GM19467 (cell line): ENCODE measurements around the gene MVD.
"Not testable (repeated sequence)": the region's sequence is repeated elsewhere in the genome, so short reads cannot be mapped to it uniquely, and the experiment has no call there.

Experiments used
- ATAC-seq: cut with Tn5 transposase; IDR thresholded peaks from one replicate; pipeline ENCODE4 v1.9.1; 2021; ENCODE audit warnings: mild to moderate bottlenecking, moderate library complexity; ENCODE audit not compliant: unreplicated experiment

Gene MVD

DNA sequence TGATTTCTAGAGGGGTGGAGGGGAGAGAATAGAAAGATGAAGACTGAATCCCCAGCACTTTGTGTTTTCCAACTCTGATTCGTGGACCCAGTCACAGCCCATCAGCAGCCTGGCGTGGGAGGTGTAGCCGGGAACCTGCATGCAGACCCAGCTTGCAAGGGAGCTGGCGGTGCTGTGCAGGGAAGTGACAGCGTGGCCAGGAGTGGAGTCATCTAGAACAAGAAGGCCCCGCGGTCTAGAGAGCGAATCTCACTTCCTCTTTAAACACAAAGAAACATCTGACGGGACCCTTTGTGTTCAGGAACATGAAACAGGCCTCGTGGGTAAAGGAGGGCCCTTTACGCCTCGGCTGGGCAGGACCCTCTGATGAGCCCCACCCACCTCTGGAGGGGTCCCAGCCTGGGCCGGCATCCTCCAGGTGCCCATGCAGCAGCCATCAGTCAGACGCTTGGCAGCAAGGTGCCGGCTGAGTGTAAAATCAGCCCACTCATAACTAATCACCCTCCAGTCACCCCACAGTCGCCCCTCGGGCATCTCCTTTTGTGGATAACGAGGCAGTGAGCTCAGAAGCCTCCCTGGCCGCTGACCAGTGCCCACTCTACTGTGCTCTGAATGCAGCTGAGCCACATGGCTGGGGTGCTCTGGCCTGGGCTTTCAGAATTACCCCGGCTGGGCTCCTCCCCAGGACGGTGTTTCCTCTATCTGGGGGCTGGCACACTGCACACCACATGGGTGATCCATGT is 19.0 kb upstream of the MVD start:
- peak; percentile 60 for ATAC-seq

DNA sequence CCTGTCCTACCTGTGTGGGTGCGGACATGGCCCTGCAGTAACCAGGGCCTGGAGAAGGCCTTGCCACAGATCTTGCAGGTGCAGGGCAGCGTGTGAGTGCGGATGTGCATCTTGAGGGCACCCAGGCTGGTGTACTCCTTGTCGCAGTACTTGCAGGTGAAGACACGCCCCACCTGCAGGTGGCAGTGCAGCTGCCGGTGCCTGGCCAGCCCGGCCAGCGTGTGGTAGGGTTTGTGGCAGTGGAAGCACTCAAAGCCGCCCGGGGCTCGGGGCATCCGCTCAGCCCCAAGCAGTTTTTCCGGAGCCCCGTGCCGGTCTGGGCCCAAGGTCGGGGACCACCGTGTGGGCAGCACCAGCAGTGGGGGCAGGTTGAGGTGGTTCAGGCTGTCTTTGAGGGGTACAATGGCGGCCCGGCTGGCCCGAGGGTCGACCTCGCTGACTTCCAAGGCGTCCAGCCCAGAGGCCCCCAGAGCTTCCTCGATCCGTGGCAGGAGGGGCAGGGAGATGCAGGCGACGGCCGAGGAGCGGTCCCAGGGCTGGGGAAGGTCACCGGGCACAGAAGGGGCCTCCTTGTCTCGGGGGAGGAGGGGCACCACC is 18.3 kb upstream of the MVD start:
- peak; percentile 2 for ATAC-seq

DNA sequence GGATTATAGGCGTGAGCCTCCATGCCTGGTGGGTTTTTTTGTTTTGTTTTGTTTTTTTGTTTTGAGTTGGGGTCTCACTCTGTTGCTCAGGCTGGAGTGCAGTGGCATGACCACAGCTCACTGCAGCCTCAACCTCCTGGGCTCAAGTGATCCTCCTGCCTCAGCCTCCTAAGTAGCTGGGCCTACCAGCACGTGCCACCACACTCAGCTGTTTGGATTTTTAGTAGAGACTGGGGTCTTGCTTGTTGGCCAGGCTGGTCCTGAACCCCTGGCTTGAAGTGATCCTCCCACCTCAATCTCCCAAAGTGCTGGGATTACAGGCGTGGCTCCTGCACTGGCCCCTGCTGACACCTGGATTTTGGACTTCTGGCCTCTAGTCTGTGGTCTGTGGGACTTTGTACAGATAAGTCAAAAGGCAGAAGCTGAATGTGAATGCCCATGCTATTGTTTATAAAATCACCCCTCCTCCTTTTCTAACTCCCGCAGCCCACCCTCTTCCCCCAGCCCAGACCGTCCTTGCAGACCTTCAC is 17.7 kb upstream of the MVD start:
- ATAC-seq = no peak

DNA sequence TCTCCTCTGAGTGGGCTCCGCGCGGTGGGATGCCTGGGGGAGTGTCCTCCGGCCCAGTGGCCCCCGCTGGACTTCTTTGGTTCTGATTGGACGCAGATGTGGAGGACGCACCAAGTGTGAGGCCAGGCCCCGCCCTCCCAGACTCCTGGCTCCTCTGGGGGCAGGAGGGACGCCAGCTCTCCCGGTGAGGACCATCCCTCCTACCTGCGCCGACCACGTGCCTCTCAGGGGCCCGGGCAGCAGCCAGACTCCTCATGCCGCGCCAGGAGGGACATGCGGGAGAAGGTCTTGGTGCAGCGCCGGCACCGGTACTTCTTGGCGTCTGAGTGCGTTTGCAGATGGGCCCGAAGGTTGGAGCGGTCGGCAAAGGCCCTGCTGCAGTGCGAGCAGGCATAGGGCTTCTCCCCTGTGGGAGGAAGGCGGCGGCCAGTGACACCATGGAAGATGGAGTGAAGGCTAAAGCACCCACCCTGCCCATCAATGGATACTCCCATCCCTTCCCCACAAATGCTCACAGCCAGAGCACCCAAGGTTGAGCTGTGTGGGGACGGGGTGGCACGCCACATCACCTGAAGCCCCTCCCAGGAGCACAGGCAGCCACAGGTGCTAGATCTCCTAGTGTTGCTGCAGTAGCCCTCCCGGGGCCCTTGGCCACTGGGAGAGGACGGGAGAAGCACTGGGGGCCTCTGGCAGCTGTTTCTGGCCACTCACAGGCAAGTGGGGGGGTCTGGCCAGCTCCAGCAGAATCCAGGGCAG is 15.5 kb upstream of the MVD start:
- ATAC-seq = no peak

DNA sequence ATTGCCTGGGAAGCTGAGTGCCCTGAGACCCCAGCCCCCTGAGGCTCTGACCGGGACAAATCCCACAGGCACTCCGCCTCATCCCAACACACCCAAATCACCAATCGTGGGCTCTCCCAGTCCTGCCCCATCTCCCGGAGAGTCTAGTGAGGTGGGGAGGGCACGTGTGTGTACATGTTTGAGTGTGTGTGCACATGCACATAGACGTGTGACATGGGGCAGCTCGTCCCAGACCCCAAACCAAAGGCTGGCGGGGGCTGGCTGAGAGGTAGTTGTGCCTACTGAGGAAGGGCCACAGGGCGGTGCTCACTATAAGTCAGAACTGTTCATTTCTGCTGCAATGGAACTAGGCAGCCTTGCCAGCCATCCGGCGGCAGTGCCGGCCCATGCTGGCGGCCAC is 14.8 kb upstream of the MVD start:
- no peak for ATAC-seq

DNA sequence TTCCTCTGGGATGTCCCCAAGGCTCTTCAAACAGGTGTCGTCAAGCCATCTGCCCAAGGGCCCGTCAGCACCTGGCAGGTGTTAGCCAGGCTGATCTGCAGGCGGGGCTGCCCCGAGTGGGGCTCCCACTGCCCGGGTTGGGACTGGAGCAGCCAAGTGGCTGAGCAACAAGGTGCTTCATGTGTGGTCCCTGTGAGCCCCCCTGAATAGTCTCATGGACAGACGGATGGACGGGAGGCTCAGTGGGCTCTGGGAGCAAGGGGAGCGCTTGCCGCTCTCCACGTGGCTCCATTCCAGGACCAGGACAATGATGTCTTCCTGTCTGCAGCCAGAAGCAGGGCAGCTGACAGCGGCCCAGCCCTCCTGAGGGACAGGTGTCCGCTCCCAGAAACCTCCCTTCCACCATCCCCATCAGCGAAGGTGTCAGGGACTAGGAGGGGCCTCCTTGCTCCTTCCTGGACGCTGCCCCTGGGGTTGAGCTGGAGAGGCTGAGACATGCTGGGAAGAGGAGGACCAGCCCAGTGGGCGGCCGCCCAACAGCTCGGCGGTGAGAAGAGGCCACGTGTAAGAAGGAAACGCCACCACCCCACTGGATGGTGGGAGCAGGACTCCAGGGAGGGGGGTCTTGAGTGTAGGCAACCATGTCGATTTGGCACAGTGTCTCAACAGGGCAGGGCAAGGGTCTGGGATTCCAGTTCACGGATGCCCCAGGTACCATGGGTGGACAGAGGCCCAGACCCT is 13.8 kb upstream of the MVD start:
- ATAC-seq = no peak

DNA sequence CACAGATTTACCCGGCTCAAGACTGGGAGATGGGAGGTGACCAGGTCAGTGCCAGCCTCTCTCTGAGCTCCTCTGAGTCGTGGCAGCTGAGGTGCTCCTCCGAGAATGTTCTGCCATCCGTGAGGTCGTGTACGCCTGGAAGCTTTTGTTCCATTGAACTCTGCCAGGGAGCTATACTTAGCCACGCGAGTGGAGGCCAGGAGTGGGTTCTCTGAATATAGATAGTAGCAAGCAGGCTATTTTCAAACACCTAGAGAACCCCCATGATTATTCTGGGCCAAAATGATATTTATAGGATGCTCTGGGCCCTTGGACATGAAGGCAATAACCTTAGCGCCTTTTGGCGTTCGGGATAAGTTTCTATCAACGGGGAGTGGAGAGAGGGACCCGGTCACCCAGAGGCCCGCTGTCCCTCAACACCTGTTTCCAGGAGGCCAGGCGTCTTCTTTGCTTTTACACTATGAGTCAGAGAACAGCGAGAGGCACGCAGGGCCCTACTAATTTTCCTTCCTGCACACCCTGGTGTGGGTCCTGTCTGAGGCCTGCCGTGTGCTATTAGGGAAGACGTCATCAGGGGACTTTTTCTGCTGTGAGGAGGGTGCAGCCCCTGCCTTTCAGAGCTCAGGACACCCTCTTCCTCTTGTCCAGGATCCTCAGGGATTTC is 11.0 kb upstream of the MVD start:
- no peak for ATAC-seq

DNA sequence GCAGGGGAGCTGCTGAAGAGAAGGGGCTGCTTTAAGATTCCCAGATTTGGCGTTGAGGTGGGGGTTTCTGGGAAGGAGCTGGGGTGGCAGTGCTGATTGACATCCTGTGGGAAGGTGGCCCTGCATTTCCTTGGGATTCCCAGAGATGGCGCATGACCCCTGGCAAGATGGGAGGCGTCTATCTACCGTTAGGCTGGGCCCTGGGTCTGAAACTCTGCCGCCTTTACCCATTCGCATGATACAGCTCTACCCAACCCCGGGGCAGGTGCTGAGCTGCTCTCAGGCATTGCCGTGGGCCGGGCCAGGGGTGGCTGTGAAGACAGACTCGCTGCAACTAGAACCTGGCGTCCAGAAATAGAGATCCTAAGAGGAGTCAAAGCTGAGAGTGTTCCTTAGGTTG is 9.9 kb upstream of the MVD start:
- no peak for ATAC-seq

DNA sequence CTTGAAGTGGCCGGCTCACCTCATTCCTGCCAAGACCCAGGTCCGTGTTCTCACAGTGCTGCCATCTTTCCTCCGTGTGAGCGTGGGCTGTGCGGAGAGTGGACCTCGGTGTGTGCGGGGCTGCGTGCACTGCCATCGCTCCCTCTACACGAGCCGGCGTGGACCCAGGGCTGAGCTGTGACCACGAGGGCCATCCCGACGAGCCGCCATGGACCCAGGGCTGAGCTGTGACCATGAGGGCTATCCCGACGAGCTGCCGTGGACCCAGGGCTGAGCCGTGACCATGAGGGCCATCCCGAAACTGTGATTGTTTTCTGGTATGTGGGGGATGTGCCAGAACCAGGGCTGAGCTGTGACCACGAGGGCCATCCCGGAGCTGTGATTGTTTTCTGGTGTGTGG is 8.9 kb upstream of the MVD start:
- ATAC-seq = no peak

DNA sequence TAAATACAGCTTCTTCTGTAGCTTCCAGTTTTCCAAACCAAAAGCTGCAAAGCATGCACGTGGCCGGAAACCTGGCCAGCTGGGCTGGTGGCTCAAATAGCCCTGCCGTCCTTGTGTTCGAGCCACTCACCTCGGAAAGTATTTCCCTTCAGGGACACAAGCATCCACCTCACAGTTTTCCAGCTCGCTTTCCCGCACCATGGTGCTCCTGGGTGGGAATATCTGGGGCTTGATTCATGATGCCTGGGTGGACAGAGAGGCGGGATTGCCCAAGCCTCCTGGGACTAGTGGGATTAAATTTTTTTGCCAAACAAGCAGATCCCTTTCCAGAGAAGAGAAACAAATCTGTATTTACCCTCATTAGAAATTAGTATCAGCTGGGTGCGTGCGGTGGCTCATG is 7.1 kb upstream of the MVD start:
- no peak for ATAC-seq

DNA sequence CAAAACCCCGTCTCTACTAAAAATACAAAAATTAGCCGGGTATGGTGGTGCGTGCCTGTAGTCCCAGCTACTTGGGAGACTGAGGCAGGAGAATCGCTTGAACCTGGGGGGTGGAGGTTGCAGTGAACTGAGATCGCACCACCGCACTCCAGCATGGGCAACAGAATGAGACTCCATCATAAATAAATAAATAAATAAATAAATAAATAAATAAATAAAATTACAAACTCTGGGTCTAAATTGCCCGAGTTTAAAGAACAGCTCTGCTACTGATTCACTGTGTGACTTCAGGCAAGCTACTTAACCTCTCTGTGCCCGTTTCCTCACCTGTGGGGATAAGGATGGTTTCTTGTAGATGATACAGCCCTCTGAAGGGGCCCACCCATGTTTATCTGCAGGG is 6.6 kb upstream of the MVD start:
- ATAC-seq = not testable (repeated sequence)

DNA sequence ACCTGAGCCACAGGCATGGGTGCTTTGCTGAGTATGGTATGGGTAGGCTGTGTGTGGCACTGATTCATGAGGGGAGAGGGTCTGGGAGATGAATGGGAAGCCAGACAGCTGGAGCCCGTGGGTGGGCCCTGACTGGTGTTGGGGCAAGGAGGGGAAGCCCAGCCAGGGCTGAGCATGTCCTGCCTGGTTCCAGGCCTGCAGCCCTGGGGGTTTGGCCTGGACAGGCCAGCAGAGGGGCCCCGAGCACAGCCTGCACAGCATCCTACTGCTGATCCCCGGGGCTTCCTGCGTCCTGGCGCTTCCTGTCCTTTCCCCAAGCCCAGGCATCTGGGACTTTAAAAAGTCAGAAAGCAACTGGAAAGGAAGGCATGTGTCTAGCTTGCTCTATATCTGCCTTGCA is 4.6 kb upstream of the MVD start:
- ATAC-seq = no peak

DNA sequence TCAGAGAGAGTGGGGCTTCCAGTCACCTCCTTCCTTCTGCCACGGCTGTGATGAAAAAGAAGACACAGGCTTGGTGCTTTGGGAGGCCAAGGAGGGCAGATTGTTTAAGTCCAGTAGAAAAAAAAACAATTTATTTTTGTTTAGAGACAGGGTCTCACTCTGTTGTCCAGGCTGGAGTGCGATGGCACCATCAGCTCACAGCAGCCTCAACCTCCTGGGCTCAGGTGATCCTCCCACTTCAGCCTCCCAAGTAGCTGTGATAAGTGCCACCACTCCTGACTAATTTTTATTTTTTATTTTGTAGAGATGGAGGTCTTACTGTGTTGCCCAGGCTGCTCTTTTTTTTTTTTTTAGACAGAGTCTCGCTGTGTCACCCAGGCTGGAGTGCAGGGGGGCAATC is 2.7 kb upstream of the MVD start:
- no peak for ATAC-seq

DNA sequence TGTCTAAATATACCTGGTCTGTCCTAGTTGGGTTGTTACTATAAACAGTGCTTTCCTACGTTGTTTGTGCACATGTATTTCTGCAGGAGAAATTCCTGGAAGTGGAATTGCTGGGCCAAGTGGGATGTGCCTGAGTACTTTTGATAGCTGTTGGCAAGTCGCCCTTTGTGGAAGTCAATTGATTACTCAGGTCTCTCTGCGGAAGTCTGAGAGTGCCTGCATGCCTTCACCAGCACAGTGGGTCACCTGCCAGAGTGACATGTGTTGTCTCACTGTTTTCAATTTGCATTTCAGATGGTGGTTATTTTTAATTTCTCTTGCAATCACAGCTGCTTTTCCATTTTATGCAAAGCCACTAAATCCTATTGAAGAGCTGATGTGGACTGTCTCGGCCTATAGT is 2.3 kb upstream of the MVD start:
- ATAC-seq = no peak

DNA sequence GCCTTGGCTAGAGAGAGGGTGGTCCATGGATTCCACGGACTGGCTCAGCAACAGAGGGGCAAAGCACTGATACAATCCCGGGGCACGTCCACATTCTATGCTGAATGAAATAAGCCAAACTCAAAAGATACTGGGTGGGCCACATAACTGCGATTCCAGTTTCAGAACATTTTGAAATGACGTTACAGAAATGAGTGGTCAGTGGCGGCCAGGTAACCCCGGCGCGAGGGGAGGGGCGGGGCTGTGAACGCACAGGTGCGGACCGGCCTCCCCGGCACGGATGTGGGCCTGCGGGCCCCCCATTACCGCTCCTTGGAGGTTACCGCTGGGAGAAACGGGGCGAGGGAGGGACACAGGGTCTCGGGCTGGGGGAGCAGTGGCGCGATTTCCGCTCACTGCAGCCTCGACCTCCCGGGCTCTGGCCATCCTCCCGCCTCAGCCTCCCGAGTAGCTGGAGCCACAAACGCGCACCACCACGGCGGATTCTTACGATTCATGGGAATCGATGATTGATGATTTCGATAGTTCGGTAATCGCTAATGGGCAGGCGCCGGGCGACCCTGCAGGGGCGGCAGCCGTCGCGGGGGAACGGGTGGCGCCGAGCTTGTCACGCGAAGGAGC is 559 bp downstream of the MVD start:
- ATAC-seq = no peak

DNA sequence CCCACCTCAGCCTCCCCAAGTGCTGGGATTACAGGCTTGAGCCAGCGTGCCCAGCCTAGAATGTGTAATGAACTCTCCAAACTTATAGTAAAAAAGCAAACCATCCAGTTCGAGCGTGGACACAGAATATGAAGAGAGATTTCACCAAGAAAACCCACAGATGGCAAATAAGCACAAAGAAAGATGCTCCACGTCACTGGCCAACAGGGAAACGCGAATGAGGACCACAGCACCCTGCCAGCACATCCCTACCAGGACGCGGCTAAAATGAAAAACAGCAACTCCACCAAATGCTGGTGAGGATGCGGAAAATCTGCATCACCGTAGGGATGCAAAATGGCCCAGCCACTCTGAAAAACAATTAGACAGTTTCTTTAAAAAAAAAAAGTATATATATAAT is 1.4 kb downstream of the MVD start:
- ATAC-seq = no peak

DNA sequence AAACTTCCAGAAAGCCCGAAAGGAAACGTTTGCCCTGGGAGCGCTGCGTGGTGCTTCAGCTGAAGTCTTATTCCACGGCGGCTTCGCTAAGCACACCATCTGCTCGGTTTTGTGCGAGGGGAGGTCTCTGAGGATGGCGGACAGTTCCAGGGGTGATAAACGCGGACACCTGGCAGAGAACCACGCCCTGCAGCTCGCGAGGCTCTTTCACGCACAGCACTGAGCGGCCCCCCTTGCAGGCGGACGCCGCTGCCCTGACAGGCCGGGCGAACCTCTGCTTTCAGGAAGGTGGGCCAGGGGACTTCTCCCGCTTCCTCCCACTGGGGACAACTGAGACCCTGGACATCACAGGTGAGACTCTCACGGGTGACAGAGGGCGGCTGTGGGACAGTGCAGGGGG is 3.7 kb downstream of the MVD start:
- no peak for ATAC-seq

DNA sequence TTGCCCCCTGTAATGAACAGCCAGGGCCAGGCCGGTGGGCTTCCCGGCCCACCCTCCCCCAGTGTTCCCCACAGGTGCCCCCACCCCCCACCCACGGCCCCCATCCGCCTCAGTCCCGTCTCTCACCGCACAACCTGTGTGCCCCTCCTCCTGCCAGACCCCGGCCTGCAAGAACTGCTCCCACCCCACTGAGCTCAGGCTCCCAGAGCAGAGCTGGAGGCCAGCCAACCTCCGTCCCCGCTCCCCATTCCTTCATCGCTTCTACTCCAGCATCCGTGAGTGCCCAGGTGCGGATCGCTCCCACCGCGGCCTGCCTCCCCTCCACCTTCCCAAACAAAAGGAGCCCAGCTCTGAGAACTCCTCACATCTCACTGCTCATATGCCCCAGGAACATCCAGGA is 4.2 kb downstream of the MVD start:
- ATAC-seq = no peak

DNA sequence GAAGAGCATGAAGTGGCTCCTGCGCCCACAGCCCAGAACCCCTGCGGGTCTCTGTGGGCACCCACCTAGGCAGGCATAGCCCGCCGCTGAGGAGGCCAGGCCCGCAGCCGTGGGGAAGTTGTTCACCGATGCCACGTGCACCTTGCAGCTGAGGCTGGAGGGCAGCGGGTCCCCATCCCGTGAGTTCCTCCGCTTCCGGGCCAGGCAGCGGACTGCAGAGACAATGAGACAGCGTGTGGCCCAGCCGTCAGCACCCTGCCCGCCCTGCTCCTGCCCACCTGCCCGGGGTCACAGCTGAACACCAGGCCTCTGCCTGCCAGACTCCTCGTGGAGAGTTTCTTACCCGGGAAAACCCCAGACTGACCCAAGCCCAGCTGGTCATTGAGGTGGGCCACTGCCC is 5.5 kb downstream of the MVD start:
- ATAC-seq = no peak

DNA sequence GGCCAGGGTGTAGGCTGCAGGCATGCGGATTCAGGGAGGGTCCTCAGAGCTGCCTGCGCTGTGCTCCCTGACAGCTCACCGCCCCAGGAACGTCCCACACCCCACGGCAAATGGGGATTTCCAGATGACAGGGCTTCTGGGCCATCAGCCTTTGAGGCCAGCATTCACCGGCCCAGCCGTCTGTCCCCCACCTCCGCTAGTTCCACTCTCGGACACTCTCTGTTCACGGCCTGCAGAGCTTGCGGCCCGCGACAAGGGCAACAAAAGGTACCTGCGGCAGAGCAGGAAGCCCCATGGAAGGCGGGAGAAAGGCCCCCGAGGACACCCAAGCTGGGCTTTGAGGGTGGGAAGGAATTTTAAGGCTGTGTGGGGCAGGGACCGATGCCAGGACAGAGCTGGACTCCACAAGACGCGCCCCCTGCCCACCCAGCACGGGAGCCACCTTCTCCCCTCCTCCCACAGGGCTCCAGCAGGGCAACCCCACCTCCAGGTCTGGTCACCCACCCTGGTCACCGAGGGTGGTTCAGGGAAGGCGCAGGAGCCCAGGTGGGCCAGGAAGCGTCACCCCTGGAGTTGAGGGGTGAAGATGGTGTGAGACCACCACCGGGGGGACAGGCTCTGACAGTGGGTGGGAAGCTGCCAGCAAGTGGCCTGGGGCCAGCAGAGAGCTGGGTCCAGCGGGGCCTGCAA is 6.5 kb downstream of the MVD start:
- no peak for ATAC-seq
